HepG2 (cell line): ENCODE results near the gene XPC. TPM values are rescaled to one million over a fixed set of nuclear protein-coding genes. Genes with fewer than 3 reads are reported as not detected.

Source experiments
- ARID4A ChIP-seq: sonication (generic); formaldehyde crosslinking; IDR thresholded peaks from 2 replicates; pipeline ENCODE4 v1.5.0; 2020; ENCODE audit warnings: mild to moderate bottlenecking, missing genetic modification reagents, borderline replicate concordance
- ARNTL ChIP-seq: sonication (generic); formaldehyde crosslinking; IDR thresholded peaks from 2 replicates; pipeline ENCODE4 v1.4.0; 2020; ENCODE audit warnings: mild to moderate bottlenecking, missing genetic modification reagents
- CEBPG ChIP-seq: IDR thresholded peaks from 2 replicates; pipeline ENCODE4 v1.6.1; 2016
- ETV5 ChIP-seq: IDR thresholded peaks from 2 replicates; pipeline ENCODE4 v1.6.1; 2018; ENCODE audit warnings: missing biosample characterization, missing genetic modification reagents, inconsistent platforms, borderline replicate concordance
- FOXA1 ChIP-seq, 2 experiments: fragments of 450-650 bp in 1 of 2; sonication (generic) in 1 of 2; formaldehyde crosslinking in 1 of 2; IDR thresholded peaks; 2 replicates each; pipeline versions ENCODE4 v1.4.0 to v1.6.1; 2016 to 2020; ENCODE audit warnings: missing genetic modification reagents in 1 of 2
- MATR3 ChIP-seq: sonication (generic); formaldehyde crosslinking; IDR thresholded peaks from 2 replicates; pipeline ENCODE4 v1.4.0; 2020; ENCODE audit warnings: missing genetic modification reagents
- MIXL1 ChIP-seq: IDR thresholded peaks from 2 replicates; pipeline ENCODE4 v1.6.1; 2016
- MTERF4 ChIP-seq: sonication (generic); formaldehyde crosslinking; IDR thresholded peaks from 2 replicates; pipeline ENCODE4 v1.8.0; 2023; ENCODE audit warnings: mild to moderate bottlenecking, missing genetic modification reagents
- MXD1 ChIP-seq: sonication (generic); formaldehyde crosslinking; IDR thresholded peaks from 2 replicates; pipeline ENCODE4 v1.4.0; 2020; ENCODE audit warnings: mild to moderate bottlenecking, missing genetic modification reagents
- PLRG1 ChIP-seq: fragments of 450-650 bp; conservative IDR thresholded peaks from 2 replicates; pipeline ENCODE4 v1.6.1; 2016
- REPIN1 ChIP-seq: sonication (generic); formaldehyde crosslinking; IDR thresholded peaks from 2 replicates; pipeline ENCODE4 v1.8.0; 2022; ENCODE audit warnings: missing genetic modification reagents, low read depth, mild to moderate bottlenecking, borderline replicate concordance
- SIN3B ChIP-seq: fragments of 150-350 bp; IDR thresholded peaks from 2 replicates; pipeline ENCODE4 v1.6.1; 2014; ENCODE audit warnings: low read length
- TAF15 ChIP-seq: fragments of 200-400 bp; formaldehyde crosslinking; IDR thresholded peaks from one replicate; pipeline ENCODE4 v1.6.1; 2018; ENCODE audit warnings: mild to moderate bottlenecking, low read depth, low read length; ENCODE audit not compliant: poor library complexity, severe bottlenecking
- TMF1 ChIP-seq: sonication (generic); formaldehyde crosslinking; IDR thresholded peaks from 2 replicates; pipeline ENCODE4 v1.8.1; 2022; ENCODE audit warnings: low read depth, missing genetic modification reagents
- ZNF17 ChIP-seq: sonication (generic); formaldehyde crosslinking; IDR thresholded peaks from 2 replicates; pipeline ENCODE4 v1.5.0; 2020; ENCODE audit warnings: mild to moderate bottlenecking, missing genetic modification reagents
- ZNF276 ChIP-seq: sonication (generic); formaldehyde crosslinking; IDR thresholded peaks from 2 replicates; pipeline ENCODE4 v1.4.0; 2020; ENCODE audit warnings: mild to moderate bottlenecking, low read depth, missing genetic modification reagents
- ZNF691 ChIP-seq: sonication (generic); formaldehyde crosslinking; IDR thresholded peaks from 2 replicates; pipeline ENCODE4 v1.4.0; 2020; ENCODE audit warnings: missing genetic modification reagents, low read depth, mild to moderate bottlenecking, borderline replicate concordance
- ZNF713 ChIP-seq: sonication (generic); formaldehyde crosslinking; IDR thresholded peaks from 2 replicates; pipeline ENCODE4 v1.4.0; 2020; ENCODE audit warnings: mild to moderate bottlenecking, missing genetic modification reagents
- ZNF776 ChIP-seq: sonication (generic); formaldehyde crosslinking; IDR thresholded peaks from 2 replicates; pipeline ENCODE4 v1.4.0; 2020; ENCODE audit warnings: mild to moderate bottlenecking, missing genetic modification reagents
- ZNF784 ChIP-seq: sonication (generic); formaldehyde crosslinking; IDR thresholded peaks from 2 replicates; pipeline ENCODE4 v1.5.1; 2020; ENCODE audit warnings: missing genetic modification reagents, mild to moderate bottlenecking, borderline replicate concordance
- polyA plus RNA-seq, 8 experiments: library from polyadenylated mRNA; depleted of rRNA in 3 of 8; stranded (reverse) in 7 of 8; unstranded in 1 of 8; fragments of >200 nt; fragmentation: Illumina TruSeq in 4 of 8; extraction: Trizol in 4 of 8; gene quantifications; 2 replicates each; pipeline versions ENCODE4 v1.2.1 to v1.2.3, GENCODE V29; 2011 to 2016; ENCODE audit warnings: low read depth in 4 of 8, missing spikeins in 1 of 8, mixed read lengths in 1 of 8; ENCODE audit not compliant: insufficient read depth in 1 of 8
- total RNA-seq, 5 experiments: library from RNA; depleted of rRNA; stranded (reverse); fragments of >200 nt; fragmentation: Illumina TruSeq; extraction: Trizol; gene quantifications; 2 replicates each; pipeline ENCODE4 v1.2.3, GENCODE V29; 2016; ENCODE audit warnings: low read depth in 1 of 5

XPC gene
- total and polyA plus RNA-seq, 2 of the 13 experiments (the other 11 are each of a cell fraction or from before 2014, with no cell fraction given) = 9.4 to 24.1 TPM

- TF ChIP-seq ZNF276 (CRISPR knock-in tag) (no peak), ETV5 (CRISPR knock-in tag) (peak; percentile 93), ARNTL (CRISPR knock-in tag) (peak; percentile 67), ZNF17 (CRISPR knock-in tag) (no peak), REPIN1 (CRISPR knock-in tag) (peak; percentile 85; the same call in 1 of the 2 replicates), MIXL1 (CRISPR knock-in tag) (peak; percentile 19; the same call in 1 of the 2 replicates), ZNF713 (CRISPR knock-in tag) (no peak), ARID4A (peak; percentile 92), MXD1 (CRISPR knock-in tag) (peak; percentile 65; the same call in 1 of the 2 replicates), MTERF4 (CRISPR knock-in tag) (no peak), ZNF691 (peak; percentile 78), FOXA1 (IDR thresholded peaks at IDR 0.05) (no peak), FOXA1 (CRISPR knock-in tag; IDR thresholded peaks at IDR 0.05) (no peak), ZNF776 (CRISPR knock-in tag) (no peak; the same call in 1 of the 2 replicates), TAF15 (no peak), PLRG1 (no peak), MATR3 (no peak), CEBPG (peak; percentile 10; the same call in 1 of the 2 replicates), TMF1 (CRISPR knock-in tag) (peak; percentile 87; the same call in 1 of the 2 replicates), SIN3B (peak; percentile 98), ZNF784 (CRISPR knock-in tag) (peak; percentile 85; the same call in 1 of the 2 replicates)
Measured at GRCh38 chr3:14178247-14179113, at the start of gene XPC, which contains the start of gene LSM3 (continued).
